B cell (primary cell): ENCODE results near the gene KMT2D.

Experiments
- EZH2 ChIP-seq: IDR thresholded peaks from 2 replicates; pipeline ENCODE4 v1.6.1; 2012; ENCODE audit warnings: borderline replicate concordance, low read depth, mild to moderate bottlenecking, moderate library complexity, low read length; ENCODE audit not compliant: insufficient read depth, poor library complexity, severe bottlenecking
- TF ChIP-seq, protein P1 (sequence below): fragments of 200-600 bp; IDR thresholded peaks from one replicate; pipeline ENCODE4 v1.8.0; 2022; ENCODE audit warnings: antibody characterized with exemption, mild to moderate bottlenecking

DNA sequence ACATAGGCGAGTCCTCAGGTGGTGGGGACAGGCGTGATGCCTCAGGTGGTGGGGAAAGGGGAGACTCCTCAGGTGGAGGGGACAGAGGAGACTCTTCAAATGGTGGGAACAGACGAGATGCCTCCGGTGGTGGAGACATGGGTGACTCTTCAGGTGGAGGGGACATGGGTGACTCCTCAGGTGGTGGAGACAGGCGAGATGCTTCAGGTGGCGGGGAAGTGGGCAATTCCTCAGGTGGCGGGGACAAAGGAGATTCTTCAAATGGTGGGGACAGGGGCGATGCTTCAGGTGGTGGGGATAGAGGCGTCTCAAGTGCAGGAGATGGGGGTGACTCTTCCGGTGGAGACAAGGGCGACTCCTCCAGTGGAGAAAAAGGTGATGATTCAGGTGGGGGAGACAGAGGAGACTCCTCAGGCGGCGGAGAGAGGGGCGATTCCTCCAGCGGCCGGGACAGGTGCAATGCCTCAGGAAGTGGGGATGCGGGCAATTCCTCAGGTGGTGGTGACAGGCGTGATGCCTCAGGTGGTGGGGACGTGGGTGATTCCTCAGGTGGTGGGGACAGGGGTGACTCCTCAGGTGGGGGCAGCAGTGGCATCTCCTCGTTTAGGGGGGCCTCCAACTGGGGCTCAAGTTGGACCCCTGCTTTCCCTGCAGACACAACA is 8.7 kb downstream of the KMT2D start:
- TF ChIP-seq, protein P1, sequence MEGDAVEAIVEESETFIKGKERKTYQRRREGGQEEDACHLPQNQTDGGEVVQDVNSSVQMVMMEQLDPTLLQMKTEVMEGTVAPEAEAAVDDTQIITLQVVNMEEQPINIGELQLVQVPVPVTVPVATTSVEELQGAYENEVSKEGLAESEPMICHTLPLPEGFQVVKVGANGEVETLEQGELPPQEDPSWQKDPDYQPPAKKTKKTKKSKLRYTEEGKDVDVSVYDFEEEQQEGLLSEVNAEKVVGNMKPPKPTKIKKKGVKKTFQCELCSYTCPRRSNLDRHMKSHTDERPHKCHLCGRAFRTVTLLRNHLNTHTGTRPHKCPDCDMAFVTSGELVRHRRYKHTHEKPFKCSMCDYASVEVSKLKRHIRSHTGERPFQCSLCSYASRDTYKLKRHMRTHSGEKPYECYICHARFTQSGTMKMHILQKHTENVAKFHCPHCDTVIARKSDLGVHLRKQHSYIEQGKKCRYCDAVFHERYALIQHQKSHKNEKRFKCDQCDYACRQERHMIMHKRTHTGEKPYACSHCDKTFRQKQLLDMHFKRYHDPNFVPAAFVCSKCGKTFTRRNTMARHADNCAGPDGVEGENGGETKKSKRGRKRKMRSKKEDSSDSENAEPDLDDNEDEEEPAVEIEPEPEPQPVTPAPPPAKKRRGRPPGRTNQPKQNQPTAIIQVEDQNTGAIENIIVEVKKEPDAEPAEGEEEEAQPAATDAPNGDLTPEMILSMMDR = no peak
- no peak for TF ChIP-seq EZH2
